ENCODE results near the gene NAA80. TPM values are rescaled to one million over a fixed set of nuclear protein-coding genes. Genes with fewer than 3 reads are reported as not detected.

NAA80 gene
- total and polyA plus RNA-seq, 2 of the 13 experiments (the other 11 are each of a cell fraction or from before 2014, with no cell fraction given), result 3.4 to 8.7 TPM

- TF ChIP-seq THAP9 (CRISPR knock-in tag; IDR thresholded peaks at IDR 0.05; ENCODE audit: borderline replicate concordance) (peak; percentile 83), XRCC5 (optimal IDR thresholded peaks at IDR 0.05; ENCODE audit: low read length) (peak; percentile 36), ATF1 (CRISPR knock-in tag; IDR thresholded peaks at IDR 0.05) (no peak), ZNF501 (CRISPR knock-in tag; IDR thresholded peaks at IDR 0.05) (peak; percentile 91; the same call in 1 of the 2 replicates), ZNF652 (CRISPR knock-in tag; IDR thresholded peaks at IDR 0.05; ENCODE audit: borderline replicate concordance, low read depth) (no peak), ARHGAP35 (CRISPR knock-in tag; IDR thresholded peaks at IDR 0.05; ENCODE audit: borderline replicate concordance) (peak; percentile 90; the same call in 1 of the 2 replicates), ZXDC (CRISPR knock-in tag; IDR thresholded peaks at IDR 0.05) (no peak; the same call in none of the 2 replicates), ZNF549 (CRISPR knock-in tag; IDR thresholded peaks at IDR 0.05) (no peak), HOXA7 (CRISPR knock-in tag; IDR thresholded peaks at IDR 0.05) (no peak), PAWR (CRISPR knock-in tag; IDR thresholded peaks at IDR 0.05; ENCODE audit: borderline replicate concordance) (no peak), EP300 (IDR thresholded peaks at IDR 0.05; ENCODE audit: low read depth in 2 of 2, low read length in 2 of 2) (0 out of 4 replicates have a peak, but pooled peaks have one; percentile 5 to 14), EP300 (CRISPR knock-in tag; IDR thresholded peaks at IDR 0.05; ENCODE audit: borderline replicate concordance) (no peak), ZBTB14 (CRISPR knock-in tag; IDR thresholded peaks at IDR 0.05) (no peak), ZNF383 (CRISPR knock-in tag; IDR thresholded peaks at IDR 0.05; ENCODE audit: borderline replicate concordance) (no peak; the same call in 1 of the 2 replicates), RARG (CRISPR knock-in tag; IDR thresholded peaks at IDR 0.05; ENCODE audit: low read depth) (no peak), ATRX (CRISPR knock-in tag; IDR thresholded peaks at IDR 0.05; ENCODE audit: borderline replicate concordance) (no peak), ELF3 (CRISPR knock-in tag; IDR thresholded peaks at IDR 0.05) (peak; percentile 42; the same call in 1 of the 2 replicates), PHB2 (IDR thresholded peaks at IDR 0.05; ENCODE audit: partially characterized antibody) (no peak), GABPA (IDR thresholded peaks at IDR 0.05; ENCODE audit: low read depth, low read length) (no peak), GABPA (CRISPR knock-in tag; IDR thresholded peaks at IDR 0.05; ENCODE audit: low read depth) (no peak; the same call in 1 of the 2 replicates), NCOA1 (CRISPR knock-in tag; IDR thresholded peaks at IDR 0.05) (no peak), HNF4G (IDR thresholded peaks at IDR 0.05; ENCODE audit: borderline replicate concordance, low read depth, low read length) (peak; percentile 28; the same call in 1 of the 2 replicates), HNF4G (CRISPR knock-in tag; IDR thresholded peaks at IDR 0.05; ENCODE audit: borderline replicate concordance, low read depth) (peak; percentile 60; the same call in 1 of the 2 replicates)
Measured at GRCh38 chr3:50303013-50303815, 4.0 kb upstream of the NAA80 start, which contains the start of gene HYAL1 (continued).
